ENCODE measurements around the gene USH2A.

- TF ChIP-seq BHLHE40 (IDR thresholded peaks at IDR 0.05; ENCODE audit: borderline replicate concordance) (no peak), CTBP1 (IDR thresholded peaks at IDR 0.05; ENCODE audit: borderline replicate concordance) (no peak)
These were observed 56.3 kb downstream of the USH2A start for GRCh38 chr1:216366979-216367378.

Measured in HEK293T (cell line).